H9 (cell line): Measurements from ENCODE around the gene NPIPB4. TPM values are rescaled to one million over a fixed set of nuclear protein-coding genes. Genes with fewer than 3 reads are reported as not detected.
"Not testable (repeated sequence)": the region's sequence is repeated elsewhere in the genome, so short reads cannot be mapped to it uniquely, and the experiment has no call there.

Experiments used
- DNase-seq: peaks from one replicate; pipeline ENCODE4 v3.0.0-alpha.2; 2017
- H2AFZ ChIP-seq: one replicate; pipeline ENCODE4 v1.6.1; 2013; ENCODE audit warnings: mild to moderate bottlenecking, low read length, control low read depth, moderate library complexity
- H2AK5ac ChIP-seq: 2 replicates; pipeline ENCODE4 v1.6.1; 2013; ENCODE audit warnings: low read length, control low read depth, mixed read lengths; ENCODE audit not compliant: insufficient read length
- H2BK120ac ChIP-seq: one replicate; pipeline ENCODE4 v1.6.1; 2013; ENCODE audit warnings: low read depth, mild to moderate bottlenecking, low read length, control low read depth, inconsistent platforms; ENCODE audit not compliant: poor library complexity, severe bottlenecking
- H2BK12ac ChIP-seq: 2 replicates; pipeline ENCODE4 v1.6.1; 2013; ENCODE audit warnings: low read length, control low read depth, mixed read lengths, low read depth; ENCODE audit not compliant: insufficient read length
- H2BK15ac ChIP-seq: 2 replicates; pipeline ENCODE4 v1.6.1; 2013; ENCODE audit warnings: low read depth, low read length, control low read depth
- H2BK20ac ChIP-seq: one replicate; pipeline ENCODE4 v1.6.1; 2013; ENCODE audit warnings: low read depth, mild to moderate bottlenecking, low read length, control low read depth, inconsistent platforms; ENCODE audit not compliant: poor library complexity, severe bottlenecking
- H2BK5ac ChIP-seq: 2 replicates; pipeline ENCODE4 v1.6.1; 2013; ENCODE audit warnings: low read length, control low read depth, mixed read lengths; ENCODE audit not compliant: insufficient read length
- H3K14ac ChIP-seq: 2 replicates; pipeline ENCODE4 v1.6.1; 2013; ENCODE audit warnings: low read length, control low read depth; ENCODE audit not compliant: insufficient read depth
- H3K18ac ChIP-seq: 2 replicates; pipeline ENCODE4 v1.6.1; 2013; ENCODE audit warnings: low read depth, mild to moderate bottlenecking, mixed read lengths, low read length, control low read depth; ENCODE audit not compliant: insufficient read length
- H3K23ac ChIP-seq: 2 replicates; pipeline ENCODE4 v1.6.1; 2013; ENCODE audit warnings: low read length, control low read depth, mixed read lengths, low read depth; ENCODE audit not compliant: insufficient read length
- H3K23me2 ChIP-seq: 2 replicates; pipeline ENCODE4 v1.6.1; 2013; ENCODE audit warnings: low read depth, mild to moderate bottlenecking, mixed read lengths, low read length, control low read depth; ENCODE audit not compliant: insufficient read length, poor library complexity, severe bottlenecking
- H3K27ac ChIP-seq: 2 replicates; pipeline ENCODE4 v1.5.1; 2013; ENCODE audit warnings: low read length, control low read depth, mixed read lengths, low read depth; ENCODE audit not compliant: insufficient read length
- H3K27me3 ChIP-seq: 2 replicates; pipeline ENCODE4 v1.6.1; 2013; ENCODE audit warnings: low read length, control low read depth, inconsistent platforms; ENCODE audit not compliant: insufficient read depth
- H3K4ac ChIP-seq: 2 replicates; pipeline ENCODE4 v1.6.1; 2013; ENCODE audit warnings: low read depth, mild to moderate bottlenecking, control low read depth, inconsistent platforms, low read length, moderate library complexity
- H3K4me1 ChIP-seq: 2 replicates; pipeline ENCODE4 v1.6.1; 2013; ENCODE audit warnings: low read length, control low read depth, inconsistent platforms; ENCODE audit not compliant: insufficient read depth
- H3K4me2 ChIP-seq: 2 replicates; pipeline ENCODE4 v1.6.1; 2013; ENCODE audit warnings: low read length, control low read depth, mixed read lengths; ENCODE audit not compliant: insufficient read length, insufficient read depth
- H3K56ac ChIP-seq: 2 replicates; pipeline ENCODE4 v1.6.1; 2013; ENCODE audit warnings: low read depth, mild to moderate bottlenecking, mixed read lengths, low read length, control low read depth; ENCODE audit not compliant: insufficient read length
- H3K79me1 ChIP-seq: 2 replicates; pipeline ENCODE4 v1.6.1; 2013; ENCODE audit warnings: low read depth, mild to moderate bottlenecking, moderate library complexity, low read length, control low read depth, inconsistent platforms; ENCODE audit not compliant: insufficient read depth, poor library complexity, severe bottlenecking
- H3K79me2 ChIP-seq: 2 replicates; pipeline ENCODE4 v1.6.1; 2013; ENCODE audit warnings: low read length, control low read depth, inconsistent platforms; ENCODE audit not compliant: insufficient read depth
- H3K9ac ChIP-seq: 2 replicates; pipeline ENCODE4 v1.6.1; 2013; ENCODE audit warnings: low read length, control low read depth, mixed read lengths; ENCODE audit not compliant: insufficient read length; ENCODE audit errors: extremely low read depth
- H3K9me3 ChIP-seq: one replicate; pipeline ENCODE4 v1.6.1; 2013; ENCODE audit warnings: low read depth, low read length, inconsistent platforms; ENCODE audit not compliant: control insufficient read depth
- H3T11ph ChIP-seq: one replicate; pipeline ENCODE4 v1.6.1; 2013; ENCODE audit warnings: mild to moderate bottlenecking, low read length, control low read depth, inconsistent platforms
- H4K20me1 ChIP-seq: one replicate; pipeline ENCODE4 v1.6.1; 2013; ENCODE audit not compliant: control insufficient read depth, insufficient read length, insufficient read depth
- H4K5ac ChIP-seq: 2 replicates; pipeline ENCODE4 v1.6.1; 2013; ENCODE audit warnings: low read depth, mild to moderate bottlenecking, mixed read lengths, low read length, control low read depth; ENCODE audit not compliant: insufficient read length
- H4K8ac ChIP-seq: replicated peaks from 2 replicates; pipeline ENCODE4 v1.6.1; 2013; ENCODE audit warnings: low read length, control low read depth, mixed read lengths, low read depth; ENCODE audit not compliant: insufficient read length
- H4K91ac ChIP-seq: 2 replicates; pipeline ENCODE4 v1.6.1; 2013; ENCODE audit warnings: low read depth, mild to moderate bottlenecking, moderate library complexity, mixed read lengths, low read length, control low read depth; ENCODE audit not compliant: insufficient read length
- H3K27ac Mint-ChIP-seq, 3 experiments: 2 replicates in 2 of 3; 3 replicates in 1 of 3; pipeline ENCODE4 v1.8.0; 2020 to 2021; ENCODE audit warnings: mixed read lengths in 3 of 3, mild to moderate bottlenecking in 1 of 3, moderate library complexity in 1 of 3
- H3K27me3 Mint-ChIP-seq: 2 replicates; pipeline ENCODE4 v1.8.0; 2021; ENCODE audit warnings: low read depth, mild to moderate bottlenecking, moderate library complexity, mixed read lengths
- H3K36me3 Mint-ChIP-seq, 3 experiments: 2 replicates in 2 of 3; 3 replicates in 1 of 3; pipeline ENCODE4 v1.8.0; 2020 to 2021; ENCODE audit warnings: low read depth in 3 of 3, mixed read lengths in 3 of 3; ENCODE audit not compliant: insufficient read depth in 1 of 3
- H3K4me1 Mint-ChIP-seq, 2 experiments: 2 replicates each; pipeline ENCODE4 v1.8.0; 2020; ENCODE audit warnings: mixed read lengths in 2 of 2
- H3K4me3 Mint-ChIP-seq, 2 experiments: 2 replicates in 1 of 2; 3 replicates in 1 of 2; pipeline ENCODE4 v1.8.0; 2020 to 2021; ENCODE audit warnings: mild to moderate bottlenecking in 2 of 2, mixed read lengths in 2 of 2, moderate library complexity in 1 of 2
- H3K9me3 Mint-ChIP-seq, 2 experiments: 2 replicates in 1 of 2; 3 replicates in 1 of 2; pipeline ENCODE4 v1.8.0; 2020; ENCODE audit warnings: mild to moderate bottlenecking in 2 of 2, mixed read lengths in 2 of 2, moderate library complexity in 1 of 2
- WGBS: extraction: QIAGEN DNeasy Blood & Tissue Kit; methylation state at CpG from one replicate; pipeline ENCODE4 v1.1.7; 2013; ENCODE audit warnings: missing lambda C conversion rate, low lambda C conversion rate, mixed read lengths; ENCODE audit not compliant: insufficient read length; ENCODE audit errors: extremely low coverage; 5-methylcytosine and 5-hydroxymethylcytosine counted together
- long read RNA-seq: library from polyadenylated mRNA; unstranded; transcript quantifications from one replicate; pipeline ENCODE4 v2.0.0, GENCODE V29; 2020
- total RNA-seq: library from RNA; stranded (reverse); gene quantifications from 2 replicates; pipeline ENCODE4 v1.2.1, GENCODE V29; 2021

NPIPB4 gene
- 110 and 161 TPM in 2 replicates for total RNA-seq
- long read RNA-seq, partial matches to known transcripts = 0 of 2 reads
- long read RNA-seq, other reads (novel, unspliced or antisense) = 2 of 2 reads

GRCh38 chr16:21857656-21858055 lies at the start of gene NPIPB4:
Gene NPIPB4, minus strand, starts transcription at chr16:21857756. Its CDS starts 378 bp downstream, at chr16:21857378.
- H3K23ac ChIP-seq, H3K27ac Mint-ChIP-seq, H3K4me1 ChIP-seq, H2BK120ac ChIP-seq, DNase-seq, H3K27me3 Mint-ChIP-seq, H4K8ac ChIP-seq, H3K79me2 ChIP-seq, H3T11ph ChIP-seq, H3K56ac ChIP-seq, H2BK20ac ChIP-seq, H3K14ac ChIP-seq, H3K79me1 ChIP-seq, H3K9me3 Mint-ChIP-seq, H2AK5ac ChIP-seq, H3K36me3 Mint-ChIP-seq, H4K5ac ChIP-seq, H3K23me2 ChIP-seq, H2AFZ ChIP-seq, H3K9ac ChIP-seq, H2BK12ac ChIP-seq, H4K20me1 ChIP-seq, H3K4me1 Mint-ChIP-seq, H3K9me3 ChIP-seq, H2BK15ac ChIP-seq, H3K18ac ChIP-seq, H2BK5ac ChIP-seq, H3K27ac ChIP-seq, H3K4me2 ChIP-seq, H4K91ac ChIP-seq, H3K4me3 Mint-ChIP-seq, H3K4ac ChIP-seq, H3K27me3 ChIP-seq: not testable (repeated sequence)
- WGBS = no CpG with 5 or more reads among the region's 5 CpGs

- H3K79me1 ChIP-seq, DNase-seq, H3K27me3 Mint-ChIP-seq, H3K14ac ChIP-seq, H3T11ph ChIP-seq, H3K18ac ChIP-seq, H3K27me3 ChIP-seq, H2BK5ac ChIP-seq, H3K4ac ChIP-seq, H3K23me2 ChIP-seq, H3K4me3 Mint-ChIP-seq, H4K91ac ChIP-seq, H3K36me3 Mint-ChIP-seq, H3K9me3 ChIP-seq, H3K9ac ChIP-seq, H3K27ac ChIP-seq, H3K27ac Mint-ChIP-seq, H2AFZ ChIP-seq, H3K4me1 Mint-ChIP-seq, H4K8ac ChIP-seq, H4K5ac ChIP-seq, H3K79me2 ChIP-seq, H2BK15ac ChIP-seq, H3K4me2 ChIP-seq, H2BK120ac ChIP-seq, H3K9me3 Mint-ChIP-seq, H2AK5ac ChIP-seq, H2BK20ac ChIP-seq, H3K4me1 ChIP-seq, H3K56ac ChIP-seq, H4K20me1 ChIP-seq, H2BK12ac ChIP-seq, H3K23ac ChIP-seq: not testable (repeated sequence)
- WGBS = no CpG with 5 or more reads among the region's 5 CpGs
These were observed 41.4 kb upstream of the NPIPB4 start for GRCh38 chr16:21898998-21899397.
